Body of pancreas (tissue), 4 donors: ENCODE data around the gene ACTN4.

ENCODE experiments used
- POLR2A ChIP-seq, 3 donors: fragments of 450-650 bp; IDR thresholded peaks; one replicate each; pipeline ENCODE4 v1.6.1; 2016; ENCODE audit warnings: antibody characterized with exemption in 3 of 3, mild to moderate bottlenecking in 2 of 3
- TF ChIP-seq, protein P1 (sequence below), 7 experiments: fragments of 450-650 bp in 4 of 7; fragments of 200-600 bp in 3 of 7; sonication (generic) in 3 of 7; IDR thresholded peaks; one replicate each; pipeline ENCODE4 v1.5.1; 2016 to 2019; ENCODE audit warnings: antibody characterized with exemption in 7 of 7

DNA sequence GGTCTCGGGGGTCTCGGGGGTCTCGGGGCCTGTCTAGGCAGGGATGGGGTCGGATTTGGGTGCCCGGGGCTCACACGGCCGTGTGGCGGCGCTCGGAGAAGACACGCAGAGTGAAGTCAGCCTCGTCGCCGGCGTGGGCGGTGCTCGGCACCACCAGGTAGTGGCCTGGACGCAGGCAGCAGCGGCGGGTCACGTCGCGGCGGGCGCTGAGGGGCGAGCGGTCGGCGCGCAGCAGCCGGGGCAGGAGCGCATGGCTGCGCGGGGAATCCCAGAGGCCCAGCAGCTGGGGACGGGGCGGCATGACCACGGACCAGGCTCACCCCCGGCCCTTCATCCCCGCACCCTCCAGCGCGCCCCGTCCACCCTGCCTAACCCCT is 88.6 kb downstream of the ACTN4 start:
- TF ChIP-seq, protein P1, sequence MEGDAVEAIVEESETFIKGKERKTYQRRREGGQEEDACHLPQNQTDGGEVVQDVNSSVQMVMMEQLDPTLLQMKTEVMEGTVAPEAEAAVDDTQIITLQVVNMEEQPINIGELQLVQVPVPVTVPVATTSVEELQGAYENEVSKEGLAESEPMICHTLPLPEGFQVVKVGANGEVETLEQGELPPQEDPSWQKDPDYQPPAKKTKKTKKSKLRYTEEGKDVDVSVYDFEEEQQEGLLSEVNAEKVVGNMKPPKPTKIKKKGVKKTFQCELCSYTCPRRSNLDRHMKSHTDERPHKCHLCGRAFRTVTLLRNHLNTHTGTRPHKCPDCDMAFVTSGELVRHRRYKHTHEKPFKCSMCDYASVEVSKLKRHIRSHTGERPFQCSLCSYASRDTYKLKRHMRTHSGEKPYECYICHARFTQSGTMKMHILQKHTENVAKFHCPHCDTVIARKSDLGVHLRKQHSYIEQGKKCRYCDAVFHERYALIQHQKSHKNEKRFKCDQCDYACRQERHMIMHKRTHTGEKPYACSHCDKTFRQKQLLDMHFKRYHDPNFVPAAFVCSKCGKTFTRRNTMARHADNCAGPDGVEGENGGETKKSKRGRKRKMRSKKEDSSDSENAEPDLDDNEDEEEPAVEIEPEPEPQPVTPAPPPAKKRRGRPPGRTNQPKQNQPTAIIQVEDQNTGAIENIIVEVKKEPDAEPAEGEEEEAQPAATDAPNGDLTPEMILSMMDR (IDR thresholded peaks at IDR 0.05): no peak
- TF ChIP-seq POLR2A (IDR thresholded peaks at IDR 0.05): peak; percentile 33 to 44 (median 42)
